ENCODE data around the gene TTLL4.

Gene TTLL4

GRCh38 chr2:218796691-218797090 lies 86.1 kb downstream of the TTLL4 start:
- no peak overlapping the region for H3K27ac ChIP-seq
- TF ChIP-seq CTCF (conservative IDR thresholded peaks at IDR 0.05) = no peak

GRCh38 chr2:218798767-218799504 lies 88.3 kb downstream of the TTLL4 start:
- TF ChIP-seq CTCF (conservative IDR thresholded peaks at IDR 0.05) = no peak

GRCh38 chr2:218799990-218800389 lies 89.4 kb downstream of the TTLL4 start:
- no peak for TF ChIP-seq CTCF (conservative IDR thresholded peaks at IDR 0.05)
- H3K27ac ChIP-seq = no peak overlapping the region

More at GRCh38 chr2:218798767-218799504, 88.3 kb downstream of the TTLL4 start:
- H3K27ac ChIP-seq = no peak overlapping the region

GRCh38 chr2:218802386-218802994 lies 91.9 kb downstream of the TTLL4 start:
- no peak overlapping the region for H3K27ac ChIP-seq

GRCh38 chr2:218804817-218805216 lies 94.2 kb downstream of the TTLL4 start:
- H3K27ac ChIP-seq = no peak overlapping the region
- no peak for TF ChIP-seq CTCF (conservative IDR thresholded peaks at IDR 0.05)

More at GRCh38 chr2:218802386-218802994, 91.9 kb downstream of the TTLL4 start:
- no peak for TF ChIP-seq CTCF (conservative IDR thresholded peaks at IDR 0.05)

All from VCaP (cell line).